Spinal cord (tissue), 10 donors: ENCODE data around the gene POPDC2. TPM values are rescaled to one million over a fixed set of nuclear protein-coding genes. Genes with fewer than 3 reads are reported as not detected.

Experiments used
- DNase-seq, 6 donors: peaks; one replicate each; pipeline versions ENCODE4 v3.0.0 to v3.0.0-alpha.2; 2013 to 2015; ENCODE audit warnings: low spot score in 6 of 6, low read depth in 4 of 6
- H3K27ac ChIP-seq: one replicate; pipeline ENCODE4 v1.5.1; 2013; ENCODE audit warnings: low read depth, low read length, control low read depth
- H3K27me3 ChIP-seq: one replicate; pipeline ENCODE4 v1.6.1; 2013; ENCODE audit warnings: low read length; ENCODE audit not compliant: control insufficient read depth, insufficient read depth
- H3K36me3 ChIP-seq: one replicate; pipeline ENCODE4 v1.6.1; 2013; ENCODE audit warnings: low read length; ENCODE audit not compliant: control insufficient read depth, insufficient read depth
- H3K4me1 ChIP-seq: one replicate; pipeline ENCODE4 v1.6.1; 2013; ENCODE audit warnings: low read length; ENCODE audit not compliant: control insufficient read depth, insufficient read depth
- H3K4me3 ChIP-seq: one replicate; pipeline ENCODE4 v1.5.1; 2013; ENCODE audit warnings: low read depth, low read length, control low read depth
- H3K9me3 ChIP-seq: one replicate; pipeline ENCODE4 v1.6.1; 2013; ENCODE audit warnings: low read length; ENCODE audit not compliant: control insufficient read depth, insufficient read depth
- WGBS: methylation state at CpG from one replicate; pipeline ENCODE4 v1.1.5; 2013; ENCODE audit warnings: missing lambda C conversion rate; ENCODE audit not compliant: insufficient coverage; 5-methylcytosine and 5-hydroxymethylcytosine counted together
- polyA plus RNA-seq, 2 donors: library from polyadenylated mRNA; unstranded; fragments of 120-200 nt; gene quantifications; one replicate each; pipeline ENCODE4 v1.2.1, GENCODE V29; 2013; ENCODE audit not compliant: insufficient read length in 2 of 2
- total RNA-seq, 2 donors: library from RNA; depleted of rRNA in 1 of 2; stranded (reverse); fragments of 120-200 nt in 1 of 2; fragments of >200 nt in 1 of 2; gene quantifications; one replicate each; pipeline versions ENCODE4 v1.2.3 to v1.2.4, GENCODE V29; 2013 to 2014
- donor health status: healthy.

The POPDC2 gene
- total and polyA plus RNA-seq, 4 donors: 0.89 to 4.6 (median 2.8) TPM

DNA sequence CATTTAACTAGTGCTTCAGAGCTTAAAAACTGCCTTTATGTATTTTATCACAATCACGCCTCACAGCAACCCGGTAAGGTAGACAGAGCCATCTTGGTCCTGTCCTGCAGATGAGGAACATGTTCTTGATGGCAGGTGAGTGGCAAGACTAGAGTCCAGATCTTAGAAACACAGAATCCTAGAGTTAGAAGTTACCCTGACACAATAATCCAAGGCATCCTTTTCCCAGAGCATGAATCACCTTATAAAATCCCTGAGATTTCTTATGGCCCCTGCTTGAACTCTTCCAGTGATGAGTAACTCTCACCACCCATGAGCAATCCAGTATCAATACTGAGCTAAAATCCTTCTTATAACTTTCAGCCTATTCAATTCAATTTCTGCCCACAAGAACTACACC, 16.9 kb downstream of the POPDC2 start:
- no peak overlapping the region for H3K4me3 ChIP-seq
- no peak for DNase-seq
- no peaks in the 10 kb centered on the region for H3K4me1 ChIP-seq
- H3K36me3 ChIP-seq: peaks cover 3% of the 10 kb centered on the region
- no peak overlapping the region for H3K27ac ChIP-seq
- WGBS: 100% methylated on average over 1 of the region's 2 CpGs
- no peaks in the 10 kb centered on the region for H3K9me3 ChIP-seq
- no peaks in the 10 kb centered on the region for H3K27me3 ChIP-seq

DNA sequence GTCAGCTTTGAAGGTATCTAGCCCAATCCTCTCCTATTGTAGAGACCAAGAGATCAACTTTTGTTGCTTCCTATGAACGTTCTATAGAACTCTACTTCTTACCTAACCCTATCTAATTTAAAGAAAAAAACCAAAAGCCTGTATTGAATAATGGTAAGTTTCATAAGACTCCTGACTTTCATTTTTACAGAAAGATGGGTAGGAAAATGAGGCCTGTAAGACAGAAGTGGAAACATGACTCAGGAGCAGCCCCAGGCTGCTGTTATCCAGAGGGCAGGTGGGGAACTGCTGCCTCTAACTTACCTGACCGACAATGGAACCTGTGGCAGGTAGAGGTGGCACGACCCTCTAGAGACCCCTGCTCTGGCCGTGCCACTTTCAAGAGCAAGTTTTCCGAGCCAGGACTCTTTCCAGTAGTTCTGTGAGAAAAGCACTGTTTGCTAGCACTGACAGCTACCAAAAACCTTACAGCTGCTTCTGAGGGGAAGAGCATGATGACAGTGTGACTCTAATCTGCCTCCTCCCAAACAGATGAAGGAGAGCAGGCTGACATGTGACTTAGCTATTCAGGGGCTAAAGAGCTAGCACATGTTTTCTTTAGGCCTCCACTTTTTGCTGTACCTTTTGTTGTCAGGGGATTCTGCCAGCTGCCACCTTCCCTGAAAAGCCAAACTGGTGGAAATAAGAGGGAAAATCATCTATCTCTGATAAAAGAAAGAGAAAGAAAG, 17.5 kb downstream of the POPDC2 start:
- H3K27me3 ChIP-seq: no peaks in the 10 kb centered on the region
- H3K4me1 ChIP-seq: no peaks in the 10 kb centered on the region
- H3K36me3 ChIP-seq: no peaks in the 10 kb centered on the region
- no peak overlapping the region for H3K4me3 ChIP-seq
- 93% methylated on average over 2 of the region's 5 CpGs for WGBS
- H3K27ac ChIP-seq: no peak overlapping the region
- DNase-seq: no peak
- H3K9me3 ChIP-seq: no peaks in the 10 kb centered on the region

DNA sequence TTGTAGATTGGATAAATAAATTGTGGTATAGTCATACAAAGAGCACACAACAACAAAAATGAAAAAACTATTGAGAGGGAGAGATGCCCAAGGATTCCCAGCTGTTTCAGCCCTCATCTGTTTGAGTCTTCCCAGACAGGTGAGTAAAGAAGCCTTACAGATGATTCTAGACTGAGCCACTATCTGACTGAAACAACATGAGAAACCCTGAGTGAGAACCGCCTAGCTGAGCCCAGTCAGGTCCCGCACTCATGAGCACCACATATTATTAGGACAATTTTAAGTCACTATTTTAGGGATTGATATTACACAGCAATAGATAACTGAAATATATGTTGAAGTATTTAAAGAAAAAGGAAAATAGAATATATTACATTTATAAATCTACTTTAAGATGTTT, 19.0 kb downstream of the POPDC2 start:
- no peaks in the 10 kb centered on the region for H3K27me3 ChIP-seq
- DNase-seq: no peak
- WGBS: no CpG with 5 or more reads among the region's 2 CpGs
- H3K9me3 ChIP-seq: no peaks in the 10 kb centered on the region
- H3K4me1 ChIP-seq: no peaks in the 10 kb centered on the region
- H3K36me3 ChIP-seq: no peaks in the 10 kb centered on the region
- H3K4me3 ChIP-seq: no peak overlapping the region
- H3K27ac ChIP-seq: no peak overlapping the region

DNA sequence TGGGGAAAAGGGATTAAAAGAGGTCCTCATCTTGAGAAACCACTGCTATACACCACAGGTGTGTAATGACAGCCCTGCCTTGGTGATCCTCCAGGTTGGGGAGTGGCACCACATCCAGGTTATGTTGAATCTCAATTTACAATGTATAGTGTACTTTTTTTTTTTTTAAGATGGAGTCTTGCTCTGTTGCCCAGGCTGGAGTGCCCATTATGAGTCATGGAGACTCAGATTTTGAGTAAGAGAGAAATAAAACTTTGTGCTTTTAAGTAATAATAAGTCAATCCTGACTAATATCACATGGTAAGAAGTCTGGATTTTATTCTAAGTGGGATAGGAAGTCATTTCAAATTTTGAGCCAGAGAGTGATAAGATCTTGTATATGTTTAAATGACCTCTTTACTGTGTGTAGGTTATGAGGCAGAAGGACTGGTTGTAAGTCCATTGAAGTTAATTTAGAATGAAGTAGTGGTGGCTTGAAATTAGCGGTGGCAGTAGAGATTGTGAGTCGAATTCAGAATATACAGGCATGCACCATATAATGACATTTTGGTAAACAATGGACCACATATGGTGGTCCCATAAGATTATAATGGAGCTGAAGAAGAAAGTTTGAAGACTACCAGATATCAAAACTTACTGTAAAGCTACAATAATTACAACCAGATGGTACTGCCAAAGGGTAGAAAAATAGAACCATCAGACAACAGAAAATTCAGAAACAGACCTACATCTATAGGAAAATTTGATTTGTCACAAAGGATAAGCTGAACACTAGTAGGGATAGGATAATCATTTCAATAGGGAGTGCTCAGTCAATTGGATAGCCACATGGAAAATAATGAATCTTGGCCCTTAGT, 20.7 kb downstream of the POPDC2 start:
- Histone ChIP-seq H3K27ac (no peak overlapping the region), H3K4me1 (no peaks in the 10 kb centered on the region), H3K9me3 (no peaks in the 10 kb centered on the region), H3K36me3 (no peaks in the 10 kb centered on the region), H3K4me3 (no peak overlapping the region), H3K27me3 (no peaks in the 10 kb centered on the region)
- WGBS: no CpG with 5 or more reads among the region's 2 CpGs
- no peak for DNase-seq

DNA sequence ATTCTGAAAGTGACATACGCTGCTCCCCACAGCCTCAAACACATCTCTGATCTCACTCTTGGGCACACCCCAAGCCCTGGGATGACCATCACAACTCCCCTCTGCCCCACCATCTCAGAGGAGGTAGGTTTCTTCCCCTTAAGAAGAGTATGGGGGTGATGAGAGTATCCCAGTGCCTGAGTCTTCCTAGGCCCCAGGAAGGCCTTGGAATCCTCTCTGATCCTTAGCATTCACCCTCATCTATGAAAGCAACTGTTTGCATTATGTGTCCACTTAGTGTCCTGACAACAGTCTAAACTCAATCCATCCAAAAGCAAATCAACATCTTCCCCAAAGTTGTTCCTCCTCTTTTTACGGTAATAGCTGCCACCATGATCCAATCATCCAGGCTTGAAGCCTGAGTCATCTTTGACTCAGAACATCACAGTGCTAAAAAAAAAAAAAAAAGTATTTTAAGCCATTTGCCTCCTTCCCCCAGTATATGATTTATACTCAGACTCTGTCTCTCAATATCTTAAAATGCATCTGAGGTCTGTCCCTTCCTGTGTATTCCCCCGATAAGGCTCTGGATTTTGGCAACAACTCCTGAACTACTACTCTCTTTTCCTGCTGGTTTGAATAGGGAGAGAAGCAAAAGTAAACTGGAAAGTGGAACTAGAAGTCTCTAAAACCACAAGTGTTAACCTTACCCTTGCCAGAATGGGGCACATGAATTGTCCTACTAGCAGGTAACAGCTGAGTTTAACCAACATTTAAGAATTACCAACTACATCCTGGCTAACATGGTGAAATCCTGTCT, 22.5 kb downstream of the POPDC2 start:
- Histone ChIP-seq H3K36me3 (no peaks in the 10 kb centered on the region), H3K9me3 (no peaks in the 10 kb centered on the region), H3K27ac (no peak overlapping the region), H3K4me1 (no peaks in the 10 kb centered on the region), H3K4me3 (no peak overlapping the region), H3K27me3 (no peaks in the 10 kb centered on the region)
- DNase-seq: no peak
- 93% methylated on average over 2 of the region's 3 CpGs for WGBS

DNA sequence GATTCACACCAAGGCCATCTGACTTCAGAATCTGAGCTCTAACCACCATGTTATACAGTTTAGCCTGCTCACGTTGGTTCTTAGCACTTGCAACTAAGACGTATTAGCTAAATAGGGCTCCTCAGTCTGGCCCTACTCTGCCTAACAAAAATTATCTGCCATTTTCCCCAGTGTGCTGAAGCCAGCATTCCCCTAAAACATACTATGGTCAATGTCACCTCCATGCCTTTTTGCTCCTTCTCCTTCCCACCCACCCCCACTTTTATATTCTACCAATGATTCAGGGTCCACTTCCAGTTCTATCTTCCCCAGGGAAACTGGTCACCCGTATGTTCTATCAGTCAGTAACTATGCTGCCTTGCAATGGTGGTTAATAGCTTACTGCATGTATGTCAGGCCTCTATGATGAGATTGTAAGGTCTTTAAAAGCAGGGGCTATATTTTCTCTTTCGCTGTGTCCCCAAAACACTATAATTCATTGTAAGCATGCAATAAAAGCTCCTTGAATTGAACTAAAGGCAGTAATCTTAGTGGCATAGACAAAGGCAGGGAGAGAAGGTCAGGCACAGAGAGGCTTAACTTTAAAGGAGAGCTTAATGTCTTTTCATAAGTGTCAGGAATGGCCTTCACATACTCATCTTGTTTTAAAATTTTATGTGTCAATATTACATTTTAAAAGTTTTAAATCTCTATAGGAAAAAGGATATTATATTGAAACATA, 23.3 kb downstream of the POPDC2 start:
- whole genome bisulfite sequencing: 88% methylated on average over 2 of the region's 4 CpGs
- Histone ChIP-seq H3K4me3 (no peak overlapping the region), H3K27me3 (no peaks in the 10 kb centered on the region), H3K36me3 (no peaks in the 10 kb centered on the region), H3K27ac (no peak overlapping the region), H3K9me3 (no peaks in the 10 kb centered on the region), H3K4me1 (no peaks in the 10 kb centered on the region)
- no peak for DNase-seq

DNA sequence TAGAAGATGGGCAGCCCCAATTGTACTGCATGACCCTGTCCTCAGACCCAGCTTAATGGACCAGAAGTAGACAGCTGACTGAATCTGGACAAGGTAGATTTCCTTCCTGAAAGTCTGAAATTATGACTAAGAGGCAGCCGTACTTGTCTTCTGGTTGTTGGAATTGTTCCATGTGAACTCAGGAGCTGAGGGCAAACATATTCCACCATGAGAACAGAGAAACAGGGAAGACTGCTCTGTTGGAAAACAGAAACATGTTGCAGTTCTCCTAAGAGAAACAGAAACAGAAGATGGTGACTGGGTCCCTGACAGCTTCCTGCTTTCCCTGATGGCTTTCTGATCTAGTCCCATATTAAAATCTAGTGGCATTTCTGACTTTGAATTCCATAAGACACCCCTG, 24.1 kb downstream of the POPDC2 start:
- H3K4me1 ChIP-seq: no peaks in the 10 kb centered on the region
- H3K27me3 ChIP-seq: no peaks in the 10 kb centered on the region
- H3K36me3 ChIP-seq: no peaks in the 10 kb centered on the region
- 83% methylated on average over 1 of the region's 1 CpG for WGBS
- no peak overlapping the region for H3K27ac ChIP-seq
- no peak overlapping the region for H3K4me3 ChIP-seq
- no peaks in the 10 kb centered on the region for H3K9me3 ChIP-seq
- no peak for DNase-seq

DNA sequence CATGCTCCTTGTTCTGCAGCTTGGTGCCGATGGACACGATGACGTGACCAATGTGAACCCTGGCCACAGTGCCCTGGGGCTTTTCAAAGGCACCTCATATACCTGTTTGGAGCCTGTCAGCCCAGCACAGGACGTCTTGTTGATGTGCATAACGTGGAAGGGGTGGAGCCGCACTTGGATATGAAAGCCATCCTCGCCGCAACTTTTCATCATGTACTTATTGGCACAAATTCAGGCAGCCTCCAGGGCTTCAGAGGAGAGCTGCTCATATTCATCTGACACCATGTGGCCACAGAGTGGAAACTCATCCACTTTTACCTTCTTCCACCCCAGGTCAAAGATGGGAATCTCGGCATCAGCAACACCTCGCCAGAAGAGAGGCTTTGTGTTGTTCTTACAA, 24.7 kb downstream of the POPDC2 start:
- no peak overlapping the region for H3K27ac ChIP-seq
- H3K36me3 ChIP-seq: no peaks in the 10 kb centered on the region
- no peak overlapping the region for H3K4me3 ChIP-seq

DNA sequence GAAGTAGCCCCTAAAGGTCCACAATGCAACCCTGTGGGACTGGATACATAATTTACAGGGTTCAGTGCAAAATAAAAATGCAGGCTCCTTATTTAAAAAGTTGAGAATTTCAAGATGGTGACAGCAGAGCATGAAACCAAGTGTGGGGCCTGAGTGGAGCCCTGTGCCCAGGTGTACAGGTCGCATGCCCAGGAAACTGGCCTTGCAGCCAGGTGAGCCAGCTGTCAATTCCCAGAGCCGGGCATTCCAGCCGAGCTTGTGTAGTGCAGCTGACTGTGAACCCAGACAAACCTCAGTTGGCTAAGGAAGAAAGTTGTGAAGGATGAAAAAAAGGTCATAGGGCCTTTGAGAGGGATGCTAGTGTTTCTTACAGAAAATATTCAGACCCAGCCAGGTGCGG, 27.6 kb downstream of the POPDC2 start:
- H3K4me1 ChIP-seq: no peaks in the 10 kb centered on the region
- no peaks in the 10 kb centered on the region for H3K36me3 ChIP-seq
- no peak overlapping the region for H3K27ac ChIP-seq
- no peaks in the 10 kb centered on the region for H3K9me3 ChIP-seq
- no peak for DNase-seq
- no peak overlapping the region for H3K4me3 ChIP-seq
- 93% methylated on average over 4 of the region's 4 CpGs for WGBS
- H3K27me3 ChIP-seq: no peaks in the 10 kb centered on the region

More for the DNA sequence above, 24.7 kb downstream of the POPDC2 start:
- H3K9me3 ChIP-seq: no peaks in the 10 kb centered on the region
- H3K27me3 ChIP-seq: no peaks in the 10 kb centered on the region
- 98% methylated on average over 8 of the region's 10 CpGs for WGBS
- no peaks in the 10 kb centered on the region for H3K4me1 ChIP-seq
- DNase-seq: no peak
